OCI-M2 (cell line): Measurements from ENCODE around the gene ZBTB16.

Experiments
- DNase-seq: peaks from one replicate; lab custom pipeline; 2025; ENCODE audit not compliant: unreplicated experiment; lab: John Stamatoyannopoulos, UW

Gene ZBTB16

GRCh38 chr11:114166362-114166761 is 106.9 kb downstream of the ZBTB16 start:
- DNase-seq: no peak

- no peak for DNase-seq
Observed at GRCh38 chr11:114166897-114167323, 107.4 kb downstream of the ZBTB16 start.

- no peak for DNase-seq
Observed at GRCh38 chr11:114167355-114167754, 107.8 kb downstream of the ZBTB16 start.

GRCh38 chr11:114167771-114168448 is 108.4 kb downstream of the ZBTB16 start:
- no peak for DNase-seq

GRCh38 chr11:114168691-114169090 is 109.2 kb downstream of the ZBTB16 start:
- no peak for DNase-seq

GRCh38 chr11:114169321-114169749 is 109.8 kb downstream of the ZBTB16 start:
- DNase-seq: no peak

- DNase-seq: no peak
Observed at GRCh38 chr11:114169821-114170220, 110.3 kb downstream of the ZBTB16 start.

GRCh38 chr11:114170226-114170625 is 110.7 kb downstream of the ZBTB16 start:
- no peak for DNase-seq

- no peak for DNase-seq
Observed at GRCh38 chr11:114171257-114172054, 111.9 kb downstream of the ZBTB16 start.

- DNase-seq: no peak
Observed at GRCh38 chr11:114172055-114172861, 112.7 kb downstream of the ZBTB16 start.

GRCh38 chr11:114172871-114173444 is 113.4 kb downstream of the ZBTB16 start:
- DNase-seq: no peak

GRCh38 chr11:114173843-114174242 is 114.3 kb downstream of the ZBTB16 start:
- DNase-seq: no peak

GRCh38 chr11:114174712-114175495 is 115.4 kb downstream of the ZBTB16 start:
- no peak for DNase-seq

- no peak for DNase-seq
Observed at GRCh38 chr11:114175706-114176105, 116.2 kb downstream of the ZBTB16 start.

GRCh38 chr11:114176321-114176720 is 116.8 kb downstream of the ZBTB16 start:
- DNase-seq: no peak

GRCh38 chr11:114178656-114179055 is 119.1 kb downstream of the ZBTB16 start:
- DNase-seq: no peak

GRCh38 chr11:114179234-114179941 is 119.9 kb downstream of the ZBTB16 start:
- no peak for DNase-seq

GRCh38 chr11:114180301-114181055 is 121.0 kb downstream of the ZBTB16 start:
- no peak for DNase-seq

GRCh38 chr11:114181195-114181594 is 121.7 kb downstream of the ZBTB16 start:
- no peak for DNase-seq
